A549 (cell line): Measurements from ENCODE around the gene AFDN.

ENCODE experiments used
- CEBPB ChIP-seq, 2 experiments: fragments of >200 bp in 1 of 2; sonication (Bioruptor Twin) in 1 of 2; formaldehyde crosslinking in 1 of 2; IDR thresholded peaks; 2 replicates each; pipeline ENCODE4 v1.6.1; 2012 to 2016
- CTCF ChIP-seq: fragments of >200 bp; sonication (Bioruptor Twin); formaldehyde crosslinking; IDR thresholded peaks from 3 replicates; pipeline ENCODE4 v1.5.1; 2016
- MAFK ChIP-seq: fragments of 450-650 bp; IDR thresholded peaks from 2 replicates; pipeline ENCODE4 v1.6.1; 2014; ENCODE audit not compliant: partially characterized antibody
- MYC ChIP-seq: IDR thresholded peaks from 2 replicates; pipeline ENCODE4 v1.6.1; 2012; ENCODE audit warnings: mild to moderate bottlenecking, inconsistent platforms, low read length, improper control_type of control experiment, borderline replicate concordance
- NPAS2 ChIP-seq: fragments of 250-450 bp; sonication (Bioruptor Pico); IDR thresholded peaks from 2 replicates; pipeline ENCODE4 v1.8.0; 2022; ENCODE audit warnings: mild to moderate bottlenecking, moderate library complexity, borderline replicate concordance

GRCh38 chr6:167849846-167850459 lies 23.2 kb downstream of the AFDN start:
- TF ChIP-seq CEBPB (IDR thresholded peaks at IDR 0.05) (no peak), MYC (no peak), CTCF (no peak), NPAS2 (CRISPR knock-in tag) (no peak), MAFK (no peak)
